Upper lobe of right lung (tissue), 1 donor: ENCODE data around the gene KLHL17. TPM values are rescaled to one million over a fixed set of nuclear protein-coding genes. Genes with fewer than 3 reads are reported as not detected.

Experiments used
- ATAC-seq: fragments of 200-7000 bp; cut with Tn5 transposase; one replicate; pipeline ENCODE4 v1.9.1; 2020; ENCODE audit warnings: mild to moderate bottlenecking, moderate library complexity
- DNase-seq: peaks from one replicate; pipeline ENCODE4 v3.0.0-alpha.2; 2020
- H3K27ac ChIP-seq: fragments of 200-600 bp; one replicate; pipeline ENCODE4 v1.8.0; 2022
- H3K27me3 ChIP-seq: fragments of 200-600 bp; one replicate; pipeline ENCODE4 v1.8.0; 2022; ENCODE audit warnings: mild to moderate bottlenecking
- H3K36me3 ChIP-seq: fragments of 200-600 bp; one replicate; pipeline ENCODE4 v1.8.0; 2022
- H3K4me1 ChIP-seq: fragments of 200-600 bp; one replicate; pipeline ENCODE4 v1.8.0; 2022
- H3K4me3 ChIP-seq: fragments of 200-600 bp; one replicate; pipeline ENCODE4 v1.8.0; 2022; ENCODE audit warnings: mild to moderate bottlenecking
- H3K9me3 ChIP-seq: fragments of 200-600 bp; one replicate; pipeline ENCODE4 v1.8.0; 2022
- CTCF ChIP-seq: fragments of 200-600 bp; IDR thresholded peaks from one replicate; pipeline ENCODE4 v1.8.0; 2022; ENCODE audit warnings: antibody characterized with exemption
- intact Hi-C: fragments of 100-400 bp; cut with DNase I; formaldehyde crosslinking; loops from one replicate; pipeline ENCODE4 v1.11.0; 2022
- total RNA-seq: library from RNA; stranded (reverse); fragmentation: NEBNext Ultra II Directional; extraction: Animal tissue kit (Norgen Biotek cat#: 25700); gene quantifications from one replicate; pipeline ENCODE4 v1.2.1, GENCODE V29; 2021
- donor health status: DM: no; HTN: yes; CAD: no; lungs with severe emphysema.

KLHL17 gene
- total RNA-seq, 1 donor from 2014 or later = 17.0 TPM

- Histone ChIP-seq H3K4me3 (peak overlapping the region; percentile 44), H3K27ac (no peak overlapping the region), H3K36me3 (no peaks in the 10 kb centered on the region), H3K9me3 (no peaks in the 10 kb centered on the region), H3K4me1 (peaks cover 33% of the 10 kb centered on the region), H3K27me3 (peaks cover 73% of the 10 kb centered on the region)
- DNase-seq (peak; percentile 78), ATAC-seq (peak; percentile 1)
- no peak for TF ChIP-seq CTCF
- intact Hi-C loops = no loop called here
These were observed 35.5 kb upstream of the KLHL17 start for GRCh38 chr1:924656-925560.

GRCh38 chr1:925561-926421 lies 34.6 kb upstream of the KLHL17 start:
- no peak for DNase-seq

GRCh38 chr1:927234-927633 lies 33.1 kb upstream of the KLHL17 start:
- ATAC-seq = no peak
- no peak for DNase-seq
- Histone ChIP-seq H3K27me3 (peaks cover 51% of the 10 kb centered on the region), H3K9me3 (no peaks in the 10 kb centered on the region), H3K4me1 (peaks cover 22% of the 10 kb centered on the region), H3K4me3 (no peak overlapping the region), H3K36me3 (no peaks in the 10 kb centered on the region), H3K27ac (no peak overlapping the region)
- no peak for TF ChIP-seq CTCF
- intact Hi-C loops = no loop called here

More at GRCh38 chr1:925561-926421, 34.6 kb upstream of the KLHL17 start:
- intact Hi-C loops = no loop called here
- Histone ChIP-seq H3K27ac (no peak overlapping the region), H3K4me3 (no peak overlapping the region), H3K9me3 (no peaks in the 10 kb centered on the region), H3K36me3 (no peaks in the 10 kb centered on the region), H3K27me3 (peaks cover 64% of the 10 kb centered on the region), H3K4me1 (peaks cover 27% of the 10 kb centered on the region)
- no peak for TF ChIP-seq CTCF
- ATAC-seq = no peak

- H3K36me3 ChIP-seq = no peaks in the 10 kb centered on the region
- H3K4me1 ChIP-seq = peaks cover 22% of the 10 kb centered on the region
- no peaks in the 10 kb centered on the region for H3K9me3 ChIP-seq
- ATAC-seq (no peak), DNase-seq (no peak)
- intact Hi-C loops = no loop called here
- H3K27me3 ChIP-seq = peaks cover 46% of the 10 kb centered on the region
- no peak for TF ChIP-seq CTCF
- H3K27ac ChIP-seq = no peak overlapping the region
- H3K4me3 ChIP-seq = no peak overlapping the region
These were observed 32.6 kb upstream of the KLHL17 start for GRCh38 chr1:927748-928147.

- TF ChIP-seq CTCF = no peak
- ATAC-seq (no peak), DNase-seq (no peak)
- Histone ChIP-seq H3K9me3 (no peaks in the 10 kb centered on the region), H3K4me1 (peaks cover 13% of the 10 kb centered on the region), H3K4me3 (no peak overlapping the region), H3K27me3 (peaks cover 38% of the 10 kb centered on the region), H3K27ac (no peak overlapping the region), H3K36me3 (no peaks in the 10 kb centered on the region)
- intact Hi-C loops = no loop called here
These were observed 31.3 kb upstream of the KLHL17 start for GRCh38 chr1:928825-929661.
